Neural progenitor cell (in vitro differentiated cells): ENCODE measurements around the gene MYBL2. TPM values are rescaled to one million over a fixed set of nuclear protein-coding genes. Genes with fewer than 3 reads are reported as not detected.
"Not testable (repeated sequence)": the region's sequence is repeated elsewhere in the genome, so short reads cannot be mapped to it uniquely, and the experiment has no call there.

Experiments
- DNase-seq: peaks from one replicate; pipeline ENCODE4 v3.0.0-alpha.2; 2016; ENCODE audit warnings: low spot score
- H2AFZ ChIP-seq: fragments of 200-600 bp; sonication (generic); replicated peaks from 2 replicates; pipeline ENCODE4 v1.6.1; 2016; ENCODE audit warnings: antibody characterized with exemption
- H3F3A ChIP-seq: fragments of 200-600 bp; sonication (generic); 2 replicates; pipeline ENCODE4 v1.6.1; 2016; ENCODE audit warnings: antibody characterized with exemption, low read depth
- H3K27ac ChIP-seq: fragments of 200-600 bp; sonication (generic); 2 replicates; pipeline ENCODE4 v1.5.1; 2016; ENCODE audit warnings: mild to moderate bottlenecking
- H3K27me3 ChIP-seq: fragments of 200-600 bp; sonication (generic); 2 replicates; pipeline ENCODE4 v1.6.1; 2016; ENCODE audit warnings: mild to moderate bottlenecking, moderate library complexity
- H3K36me3 ChIP-seq: fragments of 200-600 bp; sonication (generic); 2 replicates; pipeline ENCODE4 v1.5.1; 2016
- H3K4me1 ChIP-seq: fragments of 200-600 bp; sonication (generic); 2 replicates; pipeline ENCODE4 v1.6.1; 2016; ENCODE audit warnings: mixed run types
- H3K4me2 ChIP-seq: fragments of 200-600 bp; sonication (generic); 2 replicates; pipeline ENCODE4 v1.6.1; 2016
- H3K4me3 ChIP-seq: fragments of 200-600 bp; sonication (generic); 2 replicates; pipeline ENCODE4 v1.5.1; 2016
- H3K79me2 ChIP-seq: fragments of 200-600 bp; sonication (generic); 2 replicates; pipeline ENCODE4 v1.6.1; 2016; ENCODE audit warnings: low read depth
- H3K9ac ChIP-seq: fragments of 200-600 bp; sonication (generic); 2 replicates; pipeline ENCODE4 v1.6.1; 2016
- H3K9me3 ChIP-seq: fragments of 200-600 bp; sonication (generic); 2 replicates; pipeline ENCODE4 v1.5.1; 2016; ENCODE audit warnings: low read depth
- H4K20me1 ChIP-seq: fragments of 200-600 bp; sonication (generic); 2 replicates; pipeline ENCODE4 v1.6.1; 2016; ENCODE audit warnings: low read depth
- H3K27ac Mint-ChIP-seq: 3 replicates; pipeline ENCODE4 v1.8.0; 2021; ENCODE audit warnings: mixed read lengths
- H3K27me3 Mint-ChIP-seq: 2 replicates; pipeline ENCODE4 v1.8.0; 2022; ENCODE audit warnings: low read depth, mild to moderate bottlenecking, inconsistent platforms, moderate library complexity, mixed read lengths; ENCODE audit not compliant: insufficient read depth
- H3K36me3 Mint-ChIP-seq: 3 replicates; pipeline ENCODE4 v1.8.0; 2021; ENCODE audit warnings: mixed read lengths
- H3K4me1 Mint-ChIP-seq: 3 replicates; pipeline ENCODE4 v1.8.0; 2021; ENCODE audit warnings: mixed read lengths
- H3K4me3 Mint-ChIP-seq: 3 replicates; pipeline ENCODE4 v1.8.0; 2021; ENCODE audit warnings: mild to moderate bottlenecking, moderate library complexity, mixed read lengths
- H3K9me3 Mint-ChIP-seq: 3 replicates; pipeline ENCODE4 v1.8.0; 2020; ENCODE audit warnings: mixed read lengths
- EZH2 ChIP-seq: fragments of 200-600 bp; sonication (generic); IDR thresholded peaks from 2 replicates; pipeline ENCODE4 v1.6.1; 2017; ENCODE audit warnings: antibody characterized with exemption, mild to moderate bottlenecking, moderate library complexity
- EZH2phosphoT487 ChIP-seq: fragments of 200-600 bp; sonication (generic); IDR thresholded peaks from 2 replicates; pipeline ENCODE4 v1.6.1; 2017; ENCODE audit warnings: antibody characterized with exemption
- total RNA-seq: library from RNA; depleted of rRNA; stranded (reverse); fragments of >200 nt; gene quantifications from 2 replicates; pipeline ENCODE4 v1.2.3, GENCODE V29; 2015; ENCODE audit warnings: low replicate concordance
- TF ChIP-seq, protein P1 (sequence below): fragments of 200-600 bp; sonication (generic); IDR thresholded peaks from 2 replicates; pipeline ENCODE4 v1.5.1; 2017; ENCODE audit warnings: antibody characterized with exemption, mild to moderate bottlenecking

Gene MYBL2
- total RNA-seq, 1 donor from 2014 or later = 28.8 TPM

DNA sequence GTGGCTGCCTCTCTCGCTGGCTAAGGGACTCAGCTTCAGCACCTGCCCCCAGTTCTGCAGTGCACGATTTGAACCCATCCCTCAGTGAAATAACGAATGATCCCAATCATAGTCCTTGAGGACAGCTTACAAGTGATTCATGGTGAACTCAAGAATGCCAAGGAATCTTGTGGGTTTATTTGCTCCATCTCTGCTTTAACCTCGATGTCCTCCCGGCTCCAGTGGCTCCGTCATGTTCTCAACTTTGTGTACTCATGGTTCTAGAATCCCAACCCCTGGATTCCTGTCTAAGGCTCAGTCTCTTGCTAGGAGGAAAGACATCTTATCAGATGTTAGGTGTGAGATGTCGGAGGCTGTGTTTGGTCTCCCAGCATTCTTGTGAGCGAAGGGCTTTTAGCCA is 88.9 kb downstream of the MYBL2 start:
- Mint-ChIP-seq H3K36me3 (no peaks in the 10 kb centered on the region), H3K4me1 (no peaks in the 10 kb centered on the region), H3K9me3 (peaks cover 6% of the 10 kb centered on the region), H3K4me3 (no peak overlapping the region), H3K27ac (no peak overlapping the region), H3K27me3 (peaks cover 6% of the 10 kb centered on the region)
- Histone ChIP-seq H2AFZ (no peak overlapping the region), H3K4me2 (no peak overlapping the region), H3K27me3 (no peaks in the 10 kb centered on the region), H3K4me1 (no peaks in the 10 kb centered on the region), H3K27ac (no peak overlapping the region), H3K79me2 (no peaks in the 10 kb centered on the region), H3K9ac (no peak overlapping the region), H4K20me1 (no peaks in the 10 kb centered on the region), H3F3A (no peaks in the 10 kb centered on the region), H3K9me3 (no peaks in the 10 kb centered on the region), H3K4me3 (no peak overlapping the region), H3K36me3 (no peaks in the 10 kb centered on the region)
- DNase-seq = no peak
- TF ChIP-seq EZH2phosphoT487 (no peak), EZH2 (no peak)
- TF ChIP-seq, protein P1, sequence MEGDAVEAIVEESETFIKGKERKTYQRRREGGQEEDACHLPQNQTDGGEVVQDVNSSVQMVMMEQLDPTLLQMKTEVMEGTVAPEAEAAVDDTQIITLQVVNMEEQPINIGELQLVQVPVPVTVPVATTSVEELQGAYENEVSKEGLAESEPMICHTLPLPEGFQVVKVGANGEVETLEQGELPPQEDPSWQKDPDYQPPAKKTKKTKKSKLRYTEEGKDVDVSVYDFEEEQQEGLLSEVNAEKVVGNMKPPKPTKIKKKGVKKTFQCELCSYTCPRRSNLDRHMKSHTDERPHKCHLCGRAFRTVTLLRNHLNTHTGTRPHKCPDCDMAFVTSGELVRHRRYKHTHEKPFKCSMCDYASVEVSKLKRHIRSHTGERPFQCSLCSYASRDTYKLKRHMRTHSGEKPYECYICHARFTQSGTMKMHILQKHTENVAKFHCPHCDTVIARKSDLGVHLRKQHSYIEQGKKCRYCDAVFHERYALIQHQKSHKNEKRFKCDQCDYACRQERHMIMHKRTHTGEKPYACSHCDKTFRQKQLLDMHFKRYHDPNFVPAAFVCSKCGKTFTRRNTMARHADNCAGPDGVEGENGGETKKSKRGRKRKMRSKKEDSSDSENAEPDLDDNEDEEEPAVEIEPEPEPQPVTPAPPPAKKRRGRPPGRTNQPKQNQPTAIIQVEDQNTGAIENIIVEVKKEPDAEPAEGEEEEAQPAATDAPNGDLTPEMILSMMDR = no peak

DNA sequence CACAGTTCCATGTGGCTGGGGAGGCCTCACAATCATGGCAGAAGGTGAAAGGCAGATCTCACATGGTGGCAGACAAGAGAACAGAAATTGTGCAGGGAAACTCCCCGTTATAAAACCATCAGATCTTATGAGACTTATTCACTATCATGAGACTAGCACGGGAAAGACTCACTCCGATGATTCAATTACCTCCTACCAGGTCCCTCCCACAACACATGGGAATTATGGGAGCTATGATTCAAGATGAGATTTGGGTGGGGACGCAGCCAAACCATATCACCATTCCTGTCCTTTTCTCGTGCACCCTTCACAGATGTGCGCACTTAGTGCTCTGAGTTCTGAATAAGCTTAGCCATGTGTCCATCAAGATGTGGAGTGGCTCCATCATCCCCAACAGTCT is 91.0 kb downstream of the MYBL2 start:
- not testable (repeated sequence) for H3K79me2 ChIP-seq, H3K27me3 Mint-ChIP-seq, DNase-seq, H3K9ac ChIP-seq, H3K27ac Mint-ChIP-seq, H3K9me3 Mint-ChIP-seq, H3K36me3 Mint-ChIP-seq, H4K20me1 ChIP-seq, H3K27me3 ChIP-seq, H3K36me3 ChIP-seq, H3F3A ChIP-seq, H2AFZ ChIP-seq, H3K4me3 ChIP-seq, H3K9me3 ChIP-seq, H3K27ac ChIP-seq, H3K4me3 Mint-ChIP-seq, H3K4me2 ChIP-seq, H3K4me1 ChIP-seq
- H3K4me1 Mint-ChIP-seq = peaks cover 18% of the 10 kb centered on the region

DNA sequence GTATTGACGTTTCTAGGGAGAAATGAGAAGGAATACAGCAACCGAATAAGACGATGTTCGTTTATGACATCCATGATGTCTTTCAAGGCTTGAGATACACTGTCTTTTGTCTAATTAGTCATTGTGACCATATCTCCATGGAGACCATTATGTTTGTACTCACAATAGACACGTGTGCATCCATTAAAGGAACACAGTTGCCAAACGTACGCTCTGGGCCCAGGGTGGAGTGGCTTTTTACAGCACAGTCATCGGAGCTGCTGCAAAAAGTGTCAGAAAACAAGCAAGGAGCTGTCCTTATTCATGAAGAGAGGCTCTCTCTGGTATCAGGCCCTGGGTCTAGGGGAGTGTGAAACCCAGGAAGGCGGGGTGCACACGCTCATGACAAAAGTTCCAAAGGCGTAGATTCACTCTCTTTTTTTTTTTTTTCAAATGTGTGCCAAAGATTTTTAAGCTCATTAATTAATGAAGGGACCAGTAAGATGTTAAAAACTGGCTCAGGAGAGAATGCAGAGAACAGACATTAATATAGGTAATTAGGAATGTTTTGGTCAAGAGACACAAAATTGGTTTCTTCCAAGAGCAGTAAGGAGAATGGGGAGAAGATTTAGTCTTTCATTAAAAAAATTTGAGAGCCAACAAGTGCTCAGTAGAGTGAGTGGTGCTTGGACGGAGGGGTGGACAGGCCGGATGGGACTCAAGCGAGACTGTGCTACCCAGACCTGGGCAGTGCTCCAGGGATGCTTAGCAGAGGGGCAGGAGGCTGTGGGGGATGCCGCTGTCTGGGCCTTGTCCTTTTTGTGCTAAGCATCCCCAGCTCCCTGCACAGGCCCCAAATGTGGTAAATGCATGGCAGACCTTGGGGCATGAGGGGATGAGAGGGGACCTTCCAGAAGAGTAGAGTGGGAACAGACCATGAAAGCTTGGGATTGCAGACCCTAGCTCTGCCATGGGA is 94.7 kb downstream of the MYBL2 start:
- H3K79me2 ChIP-seq = no peaks in the 10 kb centered on the region
- no peaks in the 10 kb centered on the region for H3K36me3 ChIP-seq
- H3K4me2 ChIP-seq = no peak overlapping the region
- Mint-ChIP-seq H3K9me3 (no peaks in the 10 kb centered on the region), H3K27me3 (peaks cover under 1% of the 10 kb centered on the region), H3K27ac (peak overlapping the region; percentile 62), H3K4me1 (peaks cover 39% of the 10 kb centered on the region), H3K36me3 (no peaks in the 10 kb centered on the region), H3K4me3 (no peak overlapping the region)
- DNase-seq = no peak
- no peaks in the 10 kb centered on the region for H3K9me3 ChIP-seq
- peaks cover 12% of the 10 kb centered on the region for H3K4me1 ChIP-seq
- no peak overlapping the region for H3K4me3 ChIP-seq
- H3F3A ChIP-seq = no peaks in the 10 kb centered on the region
- no peaks in the 10 kb centered on the region for H3K27me3 ChIP-seq
- TF ChIP-seq EZH2phosphoT487 (no peak), EZH2 (no peak)
- TF ChIP-seq, protein P1 = no peak
- H2AFZ ChIP-seq = no peak overlapping the region
- no peak overlapping the region for H3K27ac ChIP-seq
- no peak overlapping the region for H3K9ac ChIP-seq
- no peaks in the 10 kb centered on the region for H4K20me1 ChIP-seq

DNA sequence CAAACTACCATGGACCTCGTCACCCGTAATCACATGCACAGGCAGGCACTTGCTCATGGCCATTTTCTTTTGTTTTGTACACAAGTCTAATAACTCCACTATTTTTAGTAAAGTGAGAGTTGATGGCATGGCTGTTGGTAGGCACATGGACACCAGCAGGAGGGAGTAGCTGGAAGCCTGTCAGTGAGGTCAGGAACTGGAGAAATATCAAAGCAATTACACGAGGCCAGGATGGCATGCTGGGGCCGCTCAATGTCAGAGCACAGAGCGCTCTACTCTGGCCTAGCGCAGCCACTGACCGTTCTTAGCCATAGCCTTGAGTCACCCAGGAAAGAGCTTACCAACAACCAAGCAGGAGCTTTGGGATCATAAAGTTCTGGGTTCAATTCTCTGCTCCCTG is 96.0 kb downstream of the MYBL2 start:
- Mint-ChIP-seq H3K27me3 (peaks cover 2% of the 10 kb centered on the region), H3K4me1 (peaks cover 50% of the 10 kb centered on the region), H3K9me3 (no peaks in the 10 kb centered on the region), H3K27ac (peak overlapping the region; percentile 59), H3K4me3 (no peak overlapping the region), H3K36me3 (no peaks in the 10 kb centered on the region)
- no peaks in the 10 kb centered on the region for H3K36me3 ChIP-seq
- no peak overlapping the region for H3K27ac ChIP-seq
- H3K27me3 ChIP-seq = no peaks in the 10 kb centered on the region
- no peak overlapping the region for H2AFZ ChIP-seq
- H3K9me3 ChIP-seq = no peaks in the 10 kb centered on the region
- DNase-seq = no peak
- no peak overlapping the region for H3K9ac ChIP-seq
- H4K20me1 ChIP-seq = no peaks in the 10 kb centered on the region
- no peaks in the 10 kb centered on the region for H3K79me2 ChIP-seq
- no peak overlapping the region for H3K4me2 ChIP-seq
- peaks cover 12% of the 10 kb centered on the region for H3K4me1 ChIP-seq
- H3K4me3 ChIP-seq = no peak overlapping the region
- TF ChIP-seq, protein P1 = no peak
- TF ChIP-seq EZH2phosphoT487 = no peak
- no peak for TF ChIP-seq EZH2
- no peaks in the 10 kb centered on the region for H3F3A ChIP-seq
